Stimulated activated CD4-positive, alpha-beta T cell treated with anti-CD3 and anti-CD28 coated beads, Interleukin-2, amount 100 ng/mL, for 48 hours (primary cell): ENCODE measurements around the gene KCNE5.
"Not testable (repeated sequence)": the region's sequence is repeated elsewhere in the genome, so short reads cannot be mapped to it uniquely, and the experiment has no call there.

ENCODE experiments used
- DNase-seq, 2 donors: peaks; one replicate each; pipeline ENCODE4 v3.0.0-alpha.2; 2020

Gene KCNE5

DNA sequence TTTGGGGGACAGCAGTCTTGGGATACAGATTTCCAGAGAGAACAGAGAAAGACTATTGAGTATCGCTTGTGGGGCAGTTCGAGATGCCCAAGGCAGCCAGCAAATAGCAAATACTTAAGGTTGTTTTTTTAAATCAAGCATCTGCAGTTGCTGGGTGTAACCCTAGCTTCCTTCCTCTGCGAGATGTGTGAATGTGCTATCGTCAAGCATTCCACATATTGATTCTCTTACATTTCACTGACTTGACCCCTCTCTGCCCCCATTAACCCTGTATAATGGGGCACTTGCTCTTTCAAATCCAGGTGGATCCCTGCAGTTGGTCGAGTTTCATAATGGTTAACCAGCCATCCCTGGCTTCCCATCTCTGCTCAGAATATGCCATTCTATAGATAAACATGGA, 23.5 kb downstream of the KCNE5 start:
- DNase-seq, result no peak

DNA sequence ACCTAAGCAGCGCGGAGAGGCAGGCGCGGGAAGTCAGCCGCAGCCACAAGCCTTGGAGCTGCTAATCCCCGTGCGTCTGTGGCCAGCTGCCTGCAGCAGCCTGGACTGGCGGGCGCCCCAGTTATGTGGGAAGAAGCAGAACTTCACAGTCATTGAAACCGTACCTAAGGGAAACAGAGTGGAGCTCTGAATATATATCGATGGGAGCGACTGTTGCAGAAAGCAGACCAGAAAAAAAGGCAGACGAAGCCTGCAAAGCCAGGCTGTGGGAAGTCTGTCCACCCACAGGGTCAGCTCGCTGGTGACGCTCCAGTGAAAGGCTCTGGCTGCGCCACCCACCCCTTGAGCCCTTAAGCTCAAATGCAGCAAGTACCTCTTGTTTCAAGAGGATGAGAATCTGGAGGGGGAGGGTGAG, 24.7 kb downstream of the KCNE5 start:
- DNase-seq, result no peak

GRCh38 chrX:109596015-109596414, 29.0 kb downstream of the KCNE5 start:
- DNase-seq, result no peak

DNA sequence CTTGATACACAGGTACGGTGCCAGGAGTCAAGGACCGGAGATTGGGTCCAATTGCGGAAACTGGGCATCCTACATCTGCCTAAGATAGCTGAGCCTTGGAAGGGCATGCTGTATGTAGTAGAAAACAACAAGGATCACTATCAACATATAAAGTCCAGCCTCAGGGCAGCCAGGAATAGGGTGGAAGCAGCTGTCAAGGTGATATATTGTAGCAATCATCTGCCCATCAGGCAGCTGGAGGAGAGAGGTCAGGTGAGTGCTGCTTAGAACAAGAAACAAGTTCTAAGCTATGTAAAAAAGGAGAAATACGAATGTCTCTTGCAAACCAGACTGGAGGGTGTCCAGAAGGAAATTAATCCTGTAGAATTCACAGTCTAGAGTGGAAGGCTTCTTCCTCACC, 34.8 kb downstream of the KCNE5 start:
- DNase-seq, result no peak

DNA sequence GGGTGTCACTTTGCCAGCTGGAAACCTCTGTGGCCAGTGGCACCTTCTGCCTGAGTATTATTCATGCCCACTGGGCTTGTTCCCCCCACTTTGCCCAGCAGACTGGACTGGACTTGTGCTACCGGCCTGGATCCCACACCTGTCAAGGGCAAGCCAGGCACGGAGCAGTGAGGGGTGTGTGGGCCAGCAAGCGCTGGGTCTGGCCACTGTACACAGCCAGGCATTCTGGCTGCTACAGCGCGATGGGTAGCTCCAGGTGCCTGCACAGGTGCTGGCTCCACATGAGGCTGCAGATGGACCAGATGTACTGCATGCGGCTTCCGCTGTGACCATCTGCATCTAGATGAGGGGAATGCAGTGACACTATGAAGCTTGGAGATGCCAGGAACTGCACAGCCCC, 39.5 kb downstream of the KCNE5 start:
- no peak for DNase-seq

DNA sequence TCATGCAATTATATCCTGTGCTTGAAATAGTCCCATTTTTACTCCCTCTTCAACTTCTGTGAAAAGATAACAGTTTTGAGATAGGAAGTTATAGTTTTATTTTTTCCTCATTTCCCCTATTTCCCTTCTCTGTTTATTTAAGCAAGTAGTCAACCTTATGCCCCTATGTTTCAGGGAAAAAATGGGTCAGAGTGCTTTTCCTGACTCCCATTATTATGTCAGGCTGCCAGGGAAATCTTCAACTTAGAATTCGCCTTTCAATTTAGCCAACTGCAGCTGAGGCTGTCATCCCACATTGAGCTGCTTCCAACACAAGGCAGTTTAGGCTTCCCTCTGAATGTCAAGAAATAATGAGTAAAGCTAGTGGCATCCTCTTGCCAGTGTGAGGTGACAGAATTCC, 46.1 kb downstream of the KCNE5 start:
- no peak for DNase-seq

- no peak for DNase-seq
Observed at GRCh38 chrX:109577055-109577454, 47.9 kb downstream of the KCNE5 start.

DNA sequence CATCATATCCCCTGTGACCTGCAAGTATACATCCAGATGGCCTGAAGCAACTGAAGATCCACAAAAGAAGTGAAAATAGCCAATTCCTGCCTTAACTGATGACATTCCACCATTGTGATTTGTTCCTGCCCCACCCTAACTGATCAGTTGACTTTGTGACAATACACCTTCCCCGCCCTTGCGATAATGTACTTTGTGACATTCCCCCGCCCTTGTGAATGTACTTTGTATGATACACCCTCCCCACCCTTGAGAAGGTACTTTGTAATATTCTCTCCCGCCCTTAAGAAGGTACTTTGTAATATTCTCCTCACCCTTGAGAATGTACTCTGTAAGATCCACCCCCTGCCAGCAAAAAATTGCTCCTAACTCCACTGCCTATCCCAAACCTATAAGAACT, 48.9 kb downstream of the KCNE5 start:
- not testable (repeated sequence) for DNase-seq
